Right renal pelvis (tissue), 4 donors: ENCODE data around the gene LRAT. TPM values are rescaled to one million over a fixed set of nuclear protein-coding genes. Genes with fewer than 3 reads are reported as not detected.
A peak's percentile ranks its signal among the peaks of the same experiment; 100 is the strongest.
"Not testable (repeated sequence)": the region's sequence is repeated elsewhere in the genome, so short reads cannot be mapped to it uniquely, and the experiment has no call there.

Experiments
- DNase-seq, 4 donors: peaks; one replicate each; pipeline ENCODE4 v3.0.0-alpha.2; 2013; ENCODE audit warnings: low read depth in 4 of 4, low spot score in 3 of 4, missing footprints in 1 of 4
- polyA plus RNA-seq, 4 donors: library from polyadenylated mRNA; unstranded; fragments of 120-200 nt; gene quantifications; one replicate each; pipeline ENCODE4 v1.2.1, GENCODE V29; 2013; ENCODE audit not compliant: insufficient read length in 4 of 4

The LRAT gene
- polyA plus RNA-seq: 1 to 10 TPM in 2 of 4 donors, under 1 TPM in 2; 0.68 to 1.8 (median 0.90) TPM

DNA sequence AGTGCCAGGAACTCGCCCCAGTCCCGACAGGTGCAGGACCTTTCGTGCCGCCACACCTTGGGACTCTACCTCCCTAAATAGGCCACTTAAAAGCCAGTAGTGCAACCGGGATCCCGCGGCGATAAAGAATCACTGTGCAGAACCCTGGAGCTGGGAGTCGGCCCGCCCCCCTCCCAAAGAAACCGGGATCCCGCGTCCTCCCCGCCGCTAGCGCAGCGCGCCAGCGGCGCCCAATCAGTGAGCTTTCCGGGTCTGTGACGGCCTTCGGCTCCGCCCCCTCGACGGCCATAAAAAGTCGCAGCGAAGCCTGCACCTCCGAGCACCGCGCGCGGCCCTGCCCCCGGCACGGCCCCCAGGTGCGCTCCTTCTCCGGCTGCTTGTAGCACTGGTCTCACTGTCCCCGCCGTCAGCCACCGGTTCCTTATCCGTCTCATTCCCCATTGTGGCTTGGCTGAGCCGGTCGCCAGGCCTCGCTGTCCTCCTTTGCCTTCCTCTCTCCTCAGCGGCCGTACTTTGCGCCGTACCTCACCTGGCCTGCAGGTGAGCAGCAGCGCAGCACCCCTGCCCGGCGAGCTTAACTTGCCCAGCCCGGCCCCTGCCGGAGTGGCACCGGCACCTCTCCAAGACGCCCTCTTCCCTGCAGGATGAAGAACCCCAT is at the start of gene LRAT:
TSS of gene LRAT (plus strand) at position 318 of the 658 bp plus-strand sequence. CDS start at position 645, 327 bp downstream.
- peak in 1 of 4 donors; percentile 43 for DNase-seq

DNA sequence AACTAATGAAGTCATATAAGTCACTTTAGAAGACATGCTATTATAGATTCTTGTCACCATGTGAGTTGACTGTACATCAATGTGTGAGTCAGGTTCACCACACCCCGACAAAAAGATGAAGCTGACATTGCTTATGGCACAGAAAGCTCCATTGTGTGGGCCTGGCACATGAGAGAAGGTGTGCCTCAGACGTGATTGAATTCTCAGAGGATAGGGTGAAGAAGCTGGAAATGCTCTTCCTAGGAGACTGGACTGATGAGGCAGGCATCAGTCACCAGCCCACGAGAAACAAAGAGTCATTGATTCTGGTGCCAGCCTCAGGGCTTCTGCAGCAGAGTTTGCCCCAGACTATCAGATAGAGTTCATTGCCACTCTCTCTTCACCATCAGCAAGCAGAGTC is 35.9 kb upstream of the LRAT start:
- DNase-seq: no peak

DNA sequence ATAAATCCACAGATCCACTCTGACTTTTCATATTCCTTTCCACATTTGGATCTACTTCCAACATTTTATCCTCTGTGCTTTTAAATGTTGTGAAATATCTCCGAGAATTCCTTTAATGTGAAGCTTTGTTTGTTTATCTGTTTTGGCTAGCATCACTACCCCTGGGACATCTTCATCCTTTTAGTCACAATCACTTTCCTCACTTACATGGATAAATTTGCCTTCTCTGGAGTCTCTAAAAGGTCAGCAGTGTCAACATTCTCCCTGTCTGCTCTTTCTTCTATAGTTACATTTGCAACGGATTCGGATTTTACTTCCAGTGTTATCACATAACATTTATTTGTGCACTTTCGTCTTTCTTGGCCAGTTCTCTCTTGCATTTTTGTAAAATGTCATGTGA is 34.2 kb upstream of the LRAT start:
- DNase-seq: no peak

DNA sequence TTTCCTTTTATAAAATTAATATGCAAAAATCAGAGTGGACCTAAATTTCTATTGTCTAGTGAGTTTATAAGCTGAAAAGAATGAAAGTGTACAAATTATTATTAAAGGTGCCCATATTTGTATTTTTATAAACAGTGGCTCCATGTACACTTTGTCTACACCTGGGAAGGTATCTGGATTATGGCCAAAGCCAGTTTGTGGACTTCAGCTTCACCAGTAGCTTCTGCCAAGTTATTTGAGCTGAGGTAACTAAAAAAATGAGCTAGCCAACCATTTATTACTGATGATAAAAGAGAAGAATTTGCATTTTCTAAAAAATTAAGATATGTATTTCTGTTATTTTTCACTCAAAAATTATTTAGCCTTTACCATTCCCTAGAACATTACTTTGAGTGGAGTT is 32.3 kb upstream of the LRAT start:
- no peak for DNase-seq

DNA sequence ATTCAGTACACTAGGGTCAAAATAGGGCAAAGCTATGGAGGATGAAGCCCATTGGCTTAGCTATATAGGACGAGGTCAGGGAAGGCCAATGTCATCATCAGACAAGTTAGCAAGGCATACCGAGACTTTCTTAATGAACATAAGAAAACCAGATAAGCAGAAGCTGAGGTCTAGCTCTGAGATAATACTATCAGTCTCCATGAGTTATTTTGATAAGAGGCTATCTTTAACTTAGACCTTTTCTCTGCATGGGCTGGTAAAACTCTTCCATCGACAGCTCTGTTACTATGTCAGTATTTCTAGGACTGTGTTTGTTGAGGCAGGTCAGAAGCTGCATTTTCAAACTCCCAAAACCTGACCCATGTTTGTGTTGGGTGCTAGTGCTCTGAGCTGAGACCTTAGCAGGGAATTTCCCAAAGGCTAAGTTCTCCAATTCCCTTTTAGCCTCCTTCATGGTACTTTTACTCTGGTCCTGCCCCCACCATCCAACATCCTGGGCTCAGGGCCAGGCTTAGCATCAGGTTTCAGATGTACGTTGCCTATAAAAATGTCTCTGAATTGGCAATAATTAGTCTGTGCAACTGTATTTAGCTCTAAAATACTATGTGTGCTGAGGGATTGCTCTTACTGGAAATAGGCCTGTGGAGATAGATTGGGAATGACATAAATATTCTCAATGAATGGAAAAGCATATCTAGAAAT is 29.3 kb upstream of the LRAT start:
- DNase-seq: no peak

DNA sequence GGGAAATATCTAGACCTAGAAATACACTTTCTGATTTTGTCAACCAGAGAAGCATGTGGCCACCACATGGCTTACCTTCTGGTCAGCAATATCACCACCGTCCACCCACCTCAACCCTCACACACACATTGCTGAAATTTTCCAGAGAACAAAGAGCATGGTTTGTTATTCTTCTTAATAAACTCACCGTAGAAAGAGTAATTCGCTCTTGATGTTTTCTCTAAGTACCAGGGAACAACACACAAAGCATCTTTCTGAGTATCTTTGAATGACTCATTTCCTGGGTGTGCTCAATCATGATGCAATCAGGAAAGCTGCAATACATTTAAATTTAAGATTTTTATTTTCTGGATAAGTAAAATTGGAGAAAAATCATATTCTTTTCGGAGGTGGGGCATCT is 24.7 kb upstream of the LRAT start:
- DNase-seq: no peak

DNA sequence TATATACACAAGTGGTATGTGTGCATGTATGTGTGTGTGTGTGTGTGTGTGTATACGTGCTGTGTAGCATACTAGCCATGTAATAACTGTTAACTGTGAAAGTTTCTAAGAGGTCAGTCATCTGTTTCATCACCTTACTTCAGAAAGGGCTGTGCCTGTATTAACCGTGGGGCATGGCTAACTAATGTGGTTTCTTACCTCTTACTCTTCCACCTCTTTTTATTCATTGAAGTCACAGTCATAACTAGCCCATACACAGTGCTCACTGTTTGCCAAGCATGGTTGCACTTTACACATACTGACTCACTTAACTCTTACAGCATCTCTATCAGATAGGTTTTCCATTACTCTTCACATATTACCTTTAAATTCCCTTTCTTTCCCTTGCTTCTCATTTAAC is 23.7 kb upstream of the LRAT start:
- DNase-seq: no peak

DNA sequence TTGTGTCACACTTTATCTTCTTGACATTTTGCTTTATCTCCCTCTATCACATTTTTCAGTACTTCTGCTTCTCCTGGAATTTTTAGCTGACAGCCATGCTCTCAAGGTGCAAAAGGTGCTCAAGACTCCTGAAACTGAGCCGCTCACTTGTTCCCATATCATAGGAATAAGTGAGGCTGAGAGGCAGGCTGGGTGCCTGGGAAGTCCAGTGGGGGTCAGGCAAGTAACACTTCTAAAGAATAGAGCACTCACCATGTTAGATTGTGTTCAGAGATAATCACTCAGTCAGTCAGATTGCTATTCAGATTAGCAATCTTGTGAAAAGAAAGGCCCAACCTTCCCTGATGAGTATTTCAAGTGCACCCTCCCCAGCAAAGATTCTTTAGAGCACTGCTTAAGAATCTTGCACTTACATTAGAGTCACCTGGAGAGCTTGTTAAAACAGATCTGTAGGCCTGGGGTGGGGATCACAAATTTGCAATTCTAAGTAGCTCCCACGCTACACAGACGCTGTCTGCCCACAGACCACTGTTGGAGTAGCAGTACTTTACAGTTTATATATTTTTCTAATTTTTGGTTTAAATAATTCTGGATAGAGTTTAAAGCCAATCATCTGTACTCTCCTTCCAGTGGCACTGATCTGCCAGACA is 23.1 kb upstream of the LRAT start:
- no peak for DNase-seq

DNA sequence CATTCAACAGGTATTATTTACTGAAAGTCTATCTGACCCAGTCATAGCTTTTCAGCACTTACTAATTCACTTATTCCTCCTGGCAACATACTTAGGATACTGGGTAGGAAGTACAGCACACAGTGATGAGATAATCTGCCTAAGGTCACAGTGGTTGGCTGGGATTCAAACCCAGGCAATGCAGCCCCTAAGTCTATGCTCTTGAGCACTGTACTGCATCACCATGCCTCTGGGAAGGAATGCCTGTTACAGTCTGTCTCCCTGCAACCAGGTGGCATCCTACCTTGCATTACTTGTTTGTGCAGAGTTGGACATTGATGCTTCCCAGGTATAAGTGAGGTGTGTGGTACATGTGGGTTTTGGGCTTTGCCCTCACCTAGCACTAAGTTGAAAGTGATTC is 21.5 kb upstream of the LRAT start:
- no peak for DNase-seq

DNA sequence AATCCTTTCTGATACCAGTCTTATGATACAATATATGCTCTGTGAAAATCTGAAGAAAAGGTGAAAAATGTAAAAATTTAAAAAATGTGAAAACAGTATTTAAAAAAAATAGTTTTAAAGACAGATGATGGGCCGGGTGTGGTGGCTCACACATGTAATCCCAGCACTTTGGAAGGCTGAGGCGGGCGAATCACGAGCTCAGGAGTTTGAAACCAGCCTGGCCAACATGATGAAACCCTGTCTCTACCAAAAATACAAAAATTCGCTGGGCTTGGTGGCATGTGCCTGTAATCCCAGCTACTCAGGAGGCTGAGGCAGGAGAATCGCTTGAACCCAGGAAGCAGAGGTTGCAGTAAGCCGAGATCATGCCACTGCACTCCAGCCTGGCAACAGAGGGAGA is 20.2 kb upstream of the LRAT start:
- DNase-seq: not testable (repeated sequence)

DNA sequence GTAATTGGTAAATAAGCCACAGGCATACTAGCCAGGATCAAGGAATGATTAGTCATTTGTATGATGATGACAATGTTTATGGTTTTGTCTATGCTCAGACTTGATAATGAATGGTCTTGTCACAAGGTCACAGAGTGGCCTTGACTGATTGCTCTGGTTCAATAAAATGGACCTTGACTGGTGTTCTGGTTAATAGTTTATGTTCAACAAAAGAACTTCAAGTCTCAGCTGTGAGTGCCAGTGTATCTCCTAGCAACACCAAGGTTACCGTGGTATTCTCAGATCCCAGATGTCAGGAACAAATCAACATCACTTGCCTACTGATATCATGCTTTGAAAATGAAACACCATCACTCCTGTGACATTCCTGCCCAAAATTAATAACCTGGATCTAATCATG is 16.3 kb upstream of the LRAT start:
- no peak for DNase-seq

DNA sequence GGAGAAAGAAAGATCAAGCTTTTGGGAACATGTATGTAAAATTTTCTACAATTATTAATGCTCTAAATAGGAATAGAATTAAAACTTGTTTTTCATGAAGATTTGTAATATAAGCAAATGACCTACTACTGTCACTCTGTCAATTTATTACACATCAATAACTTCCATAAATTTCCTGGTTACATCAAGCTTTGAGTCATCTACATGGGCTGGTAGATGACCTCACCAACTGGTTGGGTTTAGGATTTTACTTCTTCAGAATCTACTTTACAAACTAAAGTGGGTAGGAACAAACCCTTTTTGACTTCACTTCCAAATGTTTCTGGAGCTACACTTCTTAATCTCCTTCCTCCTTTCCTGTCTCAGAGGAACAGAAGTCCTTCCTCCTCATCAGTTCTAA is 12.0 kb upstream of the LRAT start:
- DNase-seq: no peak

DNA sequence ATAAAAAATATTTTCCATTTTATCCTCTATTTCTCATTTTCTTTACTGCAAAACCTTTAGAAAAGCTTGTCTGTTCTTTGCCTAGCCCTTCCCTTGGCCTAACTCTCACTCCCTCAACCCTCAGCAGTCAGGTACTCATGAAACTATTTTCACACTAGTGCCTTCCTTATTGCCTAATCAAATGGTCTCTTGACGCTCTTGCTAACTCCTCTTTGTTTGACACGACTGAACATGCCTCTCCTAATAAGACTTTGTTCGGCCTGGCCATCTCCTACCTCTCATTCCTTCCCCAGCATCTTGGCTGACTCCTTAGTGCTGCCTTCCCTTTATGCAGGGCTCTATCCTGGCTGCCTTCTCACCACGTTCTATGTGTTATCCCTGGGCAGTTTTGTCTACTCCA is 11.1 kb upstream of the LRAT start:
- DNase-seq: no peak

DNA sequence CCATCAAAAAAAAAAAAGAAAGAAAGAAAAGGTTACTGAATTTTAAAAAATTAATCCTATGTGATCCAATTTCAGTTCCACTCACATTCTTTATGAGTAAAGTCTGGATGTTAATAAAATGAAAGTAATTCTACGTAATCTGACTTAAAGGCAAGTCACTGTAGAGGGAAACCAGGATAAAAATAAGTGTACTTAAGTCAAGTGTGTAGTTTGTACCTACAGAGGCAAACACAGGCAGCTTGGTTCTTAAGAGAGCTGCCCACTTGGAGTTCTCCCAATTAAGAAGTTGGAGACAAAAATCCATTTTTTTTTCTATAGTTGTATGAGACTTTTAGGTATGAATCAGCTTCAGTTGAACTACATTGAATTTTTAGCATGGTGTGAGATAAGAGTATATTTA is 7.0 kb upstream of the LRAT start:
- no peak for DNase-seq

DNA sequence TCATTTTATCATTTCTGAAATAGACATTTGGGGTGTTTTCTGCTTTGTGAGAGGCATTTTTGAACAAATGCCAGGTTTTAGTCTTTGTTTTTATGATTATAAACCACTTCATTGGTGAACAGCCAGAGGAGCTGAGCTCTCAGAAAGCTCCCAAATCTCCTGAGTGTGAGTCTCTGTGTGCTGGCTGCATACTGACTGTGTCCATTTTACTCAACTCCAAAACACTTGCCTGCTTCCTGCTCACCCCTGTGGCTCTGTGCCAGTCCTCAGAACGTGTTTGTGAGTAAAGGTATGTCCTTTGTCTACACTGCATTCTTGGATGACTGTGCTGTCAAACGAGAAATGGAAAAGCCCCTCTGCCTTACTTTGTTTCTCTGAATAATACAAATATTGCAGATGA is 5.4 kb upstream of the LRAT start:
- no peak for DNase-seq

DNA sequence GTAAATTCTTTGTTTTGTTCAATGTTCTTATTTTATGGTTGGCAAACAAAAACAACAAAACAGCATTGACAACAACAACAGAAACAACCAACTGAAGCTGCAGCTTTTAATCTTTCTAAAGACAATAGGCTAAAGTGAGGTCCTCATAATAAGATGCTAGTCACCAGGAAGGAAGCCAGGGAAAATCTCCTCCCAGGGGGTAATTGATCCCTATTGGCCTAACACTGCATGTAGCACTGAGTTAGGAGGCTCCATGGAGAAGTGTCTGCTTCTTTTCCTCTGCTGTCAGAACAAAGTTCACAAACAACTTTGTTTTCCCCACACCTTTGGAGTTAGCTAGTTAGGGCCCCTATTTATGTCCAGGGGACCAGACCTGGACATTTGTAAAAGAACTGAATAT is 4.7 kb upstream of the LRAT start:
- DNase-seq: no peak

DNA sequence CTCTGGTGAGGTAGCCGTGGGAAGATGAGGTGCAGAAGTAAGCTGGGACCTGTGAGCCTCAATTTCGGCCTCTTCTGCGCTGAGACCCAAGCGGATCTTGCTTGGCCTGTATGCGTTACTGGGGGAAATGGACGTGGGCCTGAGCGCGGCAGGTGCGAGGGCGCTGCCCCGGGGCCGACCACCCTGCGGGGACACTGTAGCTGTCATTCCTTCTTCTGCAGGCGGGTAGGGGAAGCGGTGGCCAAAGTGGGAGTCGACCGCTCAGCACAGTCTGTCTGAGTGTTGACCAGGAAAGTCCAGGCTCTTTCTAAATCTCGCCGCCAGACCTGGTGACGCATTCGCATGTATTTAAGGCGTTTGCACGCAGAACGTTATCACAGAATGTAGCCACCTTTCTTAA is 3.3 kb upstream of the LRAT start:
- DNase-seq: no peak

DNA sequence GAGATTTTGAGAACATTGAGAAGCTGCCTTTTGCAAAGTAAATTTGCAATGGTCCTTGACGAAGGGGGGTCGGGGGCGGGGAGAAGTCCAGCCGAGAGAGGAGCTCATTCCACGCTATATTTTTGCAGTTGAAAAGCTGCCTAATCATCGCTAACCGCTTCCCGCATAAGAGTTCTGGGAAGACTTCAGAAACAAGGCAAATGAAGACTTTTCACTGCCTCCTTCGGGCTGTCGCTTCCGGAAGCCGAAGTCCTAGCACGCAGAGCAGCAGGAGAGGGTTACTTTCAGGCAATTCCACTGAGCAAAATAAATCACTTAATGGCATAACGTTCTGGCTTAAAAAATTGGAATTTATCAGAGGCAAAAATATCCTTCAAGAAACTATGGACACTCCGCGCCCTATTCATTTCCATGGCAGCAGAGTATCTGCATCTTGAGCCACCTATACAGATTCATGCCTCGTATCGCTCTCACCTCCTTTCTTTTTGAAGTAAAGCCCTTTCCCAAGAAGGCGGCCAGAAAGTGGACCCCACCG is 2.6 kb upstream of the LRAT start:
- DNase-seq: no peak

DNA sequence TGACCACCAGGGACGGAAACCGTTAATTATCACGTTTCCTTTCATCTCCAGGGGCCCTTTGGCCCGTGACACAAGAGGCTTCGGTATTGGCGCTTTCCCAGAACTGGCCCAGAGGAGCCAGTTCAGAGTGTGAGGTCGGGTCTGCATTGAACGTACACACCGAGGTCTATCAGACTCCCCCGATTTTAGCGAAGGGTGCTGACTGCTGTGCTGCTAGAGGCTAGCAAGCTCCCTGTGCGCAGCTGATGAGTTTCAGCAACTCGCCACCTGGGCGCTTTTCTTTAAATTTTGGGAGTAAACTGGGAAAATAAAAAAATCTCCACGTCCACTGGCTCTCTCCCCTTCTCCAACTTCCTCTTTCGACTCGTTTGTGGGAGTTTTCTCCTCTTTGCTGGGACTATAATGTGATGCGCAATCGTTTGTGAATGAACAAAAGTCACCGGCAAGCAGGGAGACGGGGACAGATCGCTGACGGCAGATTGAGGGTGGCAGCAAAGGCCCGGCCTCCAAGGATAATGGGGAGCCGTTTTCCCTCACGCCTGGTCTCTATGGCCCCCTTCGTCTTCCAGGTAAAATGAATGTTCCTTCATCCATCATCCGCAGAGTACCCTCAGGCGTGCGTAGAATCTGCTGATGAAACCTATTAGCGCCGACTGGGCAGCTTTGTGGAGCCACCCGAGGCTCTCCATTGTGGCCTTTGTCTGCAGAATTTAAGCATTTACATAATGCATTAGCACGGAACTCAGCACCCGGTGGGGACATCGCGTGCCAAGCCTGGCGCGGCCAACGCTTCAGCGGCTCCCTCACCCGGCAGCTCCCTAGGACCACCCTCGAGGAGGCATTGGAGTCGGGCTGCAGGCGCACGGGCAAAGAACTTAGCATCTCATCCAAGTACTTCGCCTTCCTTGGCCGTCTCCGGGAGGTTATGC is 1.6 kb upstream of the LRAT start:
- DNase-seq: no peak

DNA sequence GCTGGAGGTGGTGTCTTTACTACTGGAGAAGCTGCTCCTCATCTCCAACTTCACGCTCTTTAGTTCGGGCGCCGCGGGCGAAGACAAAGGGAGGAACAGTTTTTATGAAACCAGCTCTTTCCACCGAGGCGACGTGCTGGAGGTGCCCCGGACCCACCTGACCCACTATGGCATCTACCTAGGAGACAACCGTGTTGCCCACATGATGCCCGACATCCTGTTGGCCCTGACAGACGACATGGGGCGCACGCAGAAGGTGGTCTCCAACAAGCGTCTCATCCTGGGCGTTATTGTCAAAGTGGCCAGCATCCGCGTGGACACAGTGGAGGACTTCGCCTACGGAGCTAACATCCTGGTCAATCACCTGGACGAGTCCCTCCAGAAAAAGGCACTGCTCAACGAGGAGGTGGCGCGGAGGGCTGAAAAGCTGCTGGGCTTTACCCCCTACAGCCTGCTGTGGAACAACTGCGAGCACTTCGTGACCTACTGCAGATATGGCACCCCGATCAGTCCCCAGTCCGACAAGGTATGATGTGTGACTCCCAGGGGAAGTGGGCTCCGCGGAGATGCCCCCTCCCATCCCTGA is 634 bp downstream of the LRAT start:
- no peak for DNase-seq
